A549 (cell line): ENCODE results near the gene SRRM4. TPM values are rescaled to one million over a fixed set of nuclear protein-coding genes. Genes with fewer than 3 reads are reported as not detected.

Source experiments
- ATAC-seq, 2 experiments: fragments of 200-7000 bp in 1 of 2; fragments of >200 bp in 1 of 2; cut with Nextera tagmentation in 1 of 2; cut with Tn5 transposase in 1 of 2; 3 replicates each; pipeline versions ENCODE4 v1.8.0 to v1.9.1; 2018 to 2020; ENCODE audit warnings: mild to moderate bottlenecking in 1 of 2, moderate library complexity in 1 of 2
- CTCF ChIA-PET: fragments of 300-600 bp; sonication (Branson Sonifier 250); formaldehyde crosslinking; extraction: SDS; loops from one replicate; lab custom pipeline; 2021; ENCODE audit warnings: antibody characterized with exemption, inconsistent platforms; lab: Yijun Ruan, JAX
- POLR2A ChIA-PET: fragments of 350-600 bp; formaldehyde crosslinking; extraction: SDS; loops from one replicate; lab custom pipeline; 2021; ENCODE audit warnings: antibody characterized with exemption, inconsistent platforms; lab: Yijun Ruan, JAX
- DNase-seq, 2 experiments: peaks; one replicate each; pipeline versions ENCODE4 v3.0.0 to v3.0.0-alpha.2; 2011 to 2016; ENCODE audit warnings: low read depth in 1 of 2, low spot score in 1 of 2
- FAIRE-seq: peaks from 2 replicates; lab custom pipeline; 2011; peaks lifted over from hg19 to GRCh38; lab: Jason Lieb, UNC
- H3K27ac ChIP-seq, 2 experiments: fragments of >200 bp; sonication (Bioruptor Twin); formaldehyde crosslinking; 3 replicates each; pipeline ENCODE4 v1.5.1; 2016 to 2017
- H3K4me1 ChIP-seq: fragments of >200 bp; sonication (Bioruptor Twin); formaldehyde crosslinking; 3 replicates; pipeline ENCODE4 v1.6.1; 2016
- H3K4me2 ChIP-seq: fragments of >200 bp; sonication (Bioruptor Twin); formaldehyde crosslinking; 3 replicates; pipeline ENCODE4 v1.6.1; 2016
- H3K4me3 ChIP-seq: fragments of >200 bp; sonication (Bioruptor Twin); formaldehyde crosslinking; 3 replicates; pipeline ENCODE4 v1.5.1; 2016
- H3K9me3 ChIP-seq: fragments of >200 bp; sonication (Bioruptor Twin); formaldehyde crosslinking; 3 replicates; pipeline ENCODE4 v1.6.1; 2016
- CHD2 ChIP-seq: fragments of 150-350 bp; IDR thresholded peaks from 2 replicates; pipeline ENCODE4 v1.6.1; 2014; ENCODE audit warnings: low read length; ENCODE audit not compliant: partially characterized antibody
- CHD4 ChIP-seq: fragments of 200-600 bp; sonication (generic); IDR thresholded peaks from 2 replicates; pipeline ENCODE4 v1.6.1; 2016; ENCODE audit warnings: antibody characterized with exemption, mild to moderate bottlenecking, borderline replicate concordance
- CTCF ChIP-seq: fragments of >200 bp; sonication (Bioruptor Twin); formaldehyde crosslinking; IDR thresholded peaks from 3 replicates; pipeline ENCODE4 v1.5.1; 2016
- E2F6 ChIP-seq: IDR thresholded peaks from 2 replicates; pipeline ENCODE4 v1.6.1; 2012; ENCODE audit warnings: low read depth, borderline replicate concordance
- EHF ChIP-seq: fragments of 250-450 bp; sonication (Bioruptor Pico); IDR thresholded peaks from 2 replicates; pipeline ENCODE4 v1.5.0; 2020; ENCODE audit warnings: mild to moderate bottlenecking
- EHMT2 ChIP-seq: fragments of 200-600 bp; sonication (generic); IDR thresholded peaks from 2 replicates; pipeline ENCODE4 v1.6.1; 2016; ENCODE audit warnings: antibody characterized with exemption, low read depth, mild to moderate bottlenecking, moderate library complexity
- ESRRA ChIP-seq: fragments of 150-350 bp; IDR thresholded peaks from 2 replicates; pipeline ENCODE4 v1.6.1; 2014; ENCODE audit warnings: mild to moderate bottlenecking, low read length, borderline replicate concordance
- FOSB ChIP-seq: fragments of 250-450 bp; sonication (Bioruptor Pico); IDR thresholded peaks from 2 replicates; pipeline ENCODE4 v1.5.0; 2020; ENCODE audit warnings: mild to moderate bottlenecking, moderate library complexity
- FOSL2 ChIP-seq, 2 experiments: fragments of 450-650 bp in 1 of 2; fragments of >200 bp in 1 of 2; sonication (Bioruptor Twin) in 1 of 2; formaldehyde crosslinking; IDR thresholded peaks; 2 replicates each; pipeline versions ENCODE4 v1.5.0 to v1.6.1; 2016 to 2020; ENCODE audit warnings: mild to moderate bottlenecking in 1 of 2, moderate library complexity in 1 of 2
- FOXS1 ChIP-seq: fragments of 250-450 bp; sonication (Bioruptor Pico); IDR thresholded peaks from 2 replicates; pipeline ENCODE4 v1.5.0; 2020; ENCODE audit warnings: mild to moderate bottlenecking, moderate library complexity
- GATA3 ChIP-seq: IDR thresholded peaks from 2 replicates; pipeline ENCODE4 v1.6.1; 2012; ENCODE audit warnings: borderline replicate concordance
- HES2 ChIP-seq: fragments of >200 bp; sonication (Bioruptor Twin); formaldehyde crosslinking; IDR thresholded peaks from 2 replicates; pipeline ENCODE4 v1.6.1; 2016
- KDM5A ChIP-seq: fragments of 200-600 bp; sonication (generic); IDR thresholded peaks from 2 replicates; pipeline ENCODE4 v1.6.1; 2016; ENCODE audit warnings: antibody characterized with exemption, mild to moderate bottlenecking
- MAX ChIP-seq: IDR thresholded peaks from 2 replicates; pipeline ENCODE4 v1.6.1; 2012
- MAZ ChIP-seq: fragments of 150-350 bp; IDR thresholded peaks from 2 replicates; pipeline ENCODE4 v1.6.1; 2014; ENCODE audit warnings: antibody characterized with exemption, low read depth, low read length, borderline replicate concordance
- NR3C1 ChIP-seq: fragments of >200 bp; sonication (Bioruptor Twin); formaldehyde crosslinking; IDR thresholded peaks from 3 replicates; pipeline ENCODE4 v1.6.1; 2017
- RARB ChIP-seq: fragments of 250-450 bp; sonication (Bioruptor Pico); IDR thresholded peaks from 2 replicates; pipeline ENCODE4 v1.8.0; 2021; ENCODE audit warnings: mild to moderate bottlenecking, moderate library complexity
- REST ChIP-seq: fragments of 200-600 bp; sonication (generic); IDR thresholded peaks from 2 replicates; pipeline ENCODE4 v1.6.1; 2016; ENCODE audit warnings: antibody characterized with exemption, mild to moderate bottlenecking, moderate library complexity
- RFX5 ChIP-seq: fragments of 450-650 bp; IDR thresholded peaks from 2 replicates; pipeline ENCODE4 v1.7.1; 2014; ENCODE audit warnings: antibody characterized with exemption, mild to moderate bottlenecking, moderate library complexity
- TFCP2L1 ChIP-seq: fragments of 250-450 bp; sonication (Bioruptor Pico); IDR thresholded peaks from 2 replicates; pipeline ENCODE4 v1.5.0; 2021; ENCODE audit warnings: mild to moderate bottlenecking
- ZNF302 ChIP-seq: fragments of 250-450 bp; sonication (Bioruptor Pico); IDR thresholded peaks from 2 replicates; pipeline ENCODE4 v1.9.0; 2021; ENCODE audit warnings: inconsistent platforms, mild to moderate bottlenecking, moderate library complexity
- ZSCAN20 ChIP-seq: fragments of 250-450 bp; sonication (Bioruptor Pico); IDR thresholded peaks from 2 replicates; pipeline ENCODE4 v1.8.0; 2022; ENCODE audit warnings: mild to moderate bottlenecking, moderate library complexity
- WGBS: methylation state at CpG from one replicate; pipeline ENCODE4 v1.1.6; 2017; ENCODE audit errors: missing lambda C conversion rate; 5-methylcytosine and 5-hydroxymethylcytosine counted together
- polyA plus RNA-seq, 4 experiments: library from polyadenylated mRNA; depleted of rRNA in 3 of 4; stranded (reverse); fragments of >200 nt; fragmentation: RNase III in 1 of 4; extraction: RNeasy Plus Mini Kit Qiagen cat#74134 plus additional on column Dnase treatment in 1 of 4; gene quantifications; 2 replicates in 3 of 4; 3 replicates in 1 of 4; pipeline ENCODE4 v1.2.3, GENCODE V29; 2011 to 2017

Gene SRRM4
- polyA plus RNA-seq, 2 of the 4 experiments (the other 2 are of a cell fraction) = not detected

GRCh38 chr12:119096429-119097202, 115.3 kb downstream of the SRRM4 start:
- H3K27ac ChIP-seq = no peak overlapping the region
- TF ChIP-seq ZNF302 (CRISPR knock-in tag) = no peak
- TF ChIP-seq MAX = no peak
- no peak for TF ChIP-seq RARB (CRISPR knock-in tag)
- TF ChIP-seq EHF (CRISPR knock-in tag) = no peak
- no peak for TF ChIP-seq REST
- no peak for TF ChIP-seq CHD2
- TF ChIP-seq MAZ = no peak
- TF ChIP-seq, all 56 proteins: peak for 0
- Histone ChIP-seq H3K4me2 (no peak overlapping the region), H3K4me3 (no peak overlapping the region), H3K4me1 (no peaks in the 10 kb centered on the region), H3K9me3 (no peaks in the 10 kb centered on the region)
- POLR2A ChIA-PET = no interaction called here
- CTCF ChIA-PET = interaction anchor here (0.6 to 1.2 kb wide), 3 partner anchors 15 to 448 kb away, joined by 3 to 6 read pairs (median 3); no protein-coding TSS in a partner anchor
- no peak for ATAC-seq
- whole genome bisulfite sequencing = 8% methylated on average over 11 of the region's 11 CpGs
- no peak for DNase-seq
- no peak for FAIRE-seq

- Histone ChIP-seq H3K4me1 (no peaks in the 10 kb centered on the region), H3K9me3 (no peaks in the 10 kb centered on the region), H3K4me3 (no peak overlapping the region), H3K4me2 (no peak overlapping the region), H3K27ac (no peak overlapping the region)
- ChIA-PET CTCF (interaction anchor here (2.3 kb wide), 1 partner anchor 12 kb away, joined by 6 read pairs; no protein-coding TSS in a partner anchor), POLR2A (no interaction called here)
- no peak for TF ChIP-seq REST
- TF ChIP-seq MAZ = no peak
- no peak for TF ChIP-seq KDM5A
- no peak for TF ChIP-seq ZSCAN20 (CRISPR knock-in tag)
- TF ChIP-seq FOXS1 (CRISPR knock-in tag) = no peak
- no peak for TF ChIP-seq RFX5
- TF ChIP-seq EHMT2 = no peak
- TF ChIP-seq TFCP2L1 = no peak
- TF ChIP-seq FOSL2 (IDR thresholded peaks at IDR 0.05) = no peak
- no peak for TF ChIP-seq FOSL2 (CRISPR knock-in tag; IDR thresholded peaks at IDR 0.05)
- no peak for TF ChIP-seq EHF (CRISPR knock-in tag)
- TF ChIP-seq HES2 = no peak
- TF ChIP-seq CTCF = no peak
- no peak for TF ChIP-seq E2F6
- no peak for TF ChIP-seq NR3C1
- TF ChIP-seq FOSB (CRISPR knock-in tag) = no peak
- TF ChIP-seq ESRRA = no peak
- TF ChIP-seq CHD4 = no peak
- no peak for TF ChIP-seq CHD2
- no peak for TF ChIP-seq GATA3
- 0% methylated on average over 3 of the region's 3 CpGs for WGBS
- FAIRE-seq (no peak), ATAC-seq (no peak), DNase-seq (no peak)
Measured at GRCh38 chr12:119100933-119101332, 119.6 kb downstream of the SRRM4 start.
